HUES48 (cell line): ENCODE results near the gene NRP2.

Source experiments
- H3K27ac ChIP-seq: one replicate; pipeline ENCODE4 v1.7.0; 2013; ENCODE audit warnings: low read depth, low read length, inconsistent platforms
- H3K27me3 ChIP-seq: 2 replicates; pipeline ENCODE4 v1.6.1; 2013; ENCODE audit warnings: mild to moderate bottlenecking, low read length; ENCODE audit not compliant: control insufficient read depth, insufficient read depth
- H3K36me3 ChIP-seq: 2 replicates; pipeline ENCODE4 v1.6.1; 2013; ENCODE audit warnings: low read length; ENCODE audit not compliant: control insufficient read depth, insufficient read depth
- H3K4me1 ChIP-seq: 2 replicates; pipeline ENCODE4 v1.6.1; 2013; ENCODE audit warnings: mild to moderate bottlenecking, low read length; ENCODE audit not compliant: control insufficient read depth, insufficient read depth
- H3K4me3 ChIP-seq: 2 replicates; pipeline ENCODE4 v1.5.1; 2013; ENCODE audit warnings: mild to moderate bottlenecking, low read depth, low read length
- H3K9ac ChIP-seq: 2 replicates; pipeline ENCODE4 v1.6.1; 2013; ENCODE audit warnings: mild to moderate bottlenecking, low read depth, low read length, moderate library complexity
- H3K9me3 ChIP-seq: 2 replicates; pipeline ENCODE4 v1.6.1; 2013; ENCODE audit warnings: low read length; ENCODE audit not compliant: control insufficient read depth, insufficient read depth

NRP2 gene, protein sequence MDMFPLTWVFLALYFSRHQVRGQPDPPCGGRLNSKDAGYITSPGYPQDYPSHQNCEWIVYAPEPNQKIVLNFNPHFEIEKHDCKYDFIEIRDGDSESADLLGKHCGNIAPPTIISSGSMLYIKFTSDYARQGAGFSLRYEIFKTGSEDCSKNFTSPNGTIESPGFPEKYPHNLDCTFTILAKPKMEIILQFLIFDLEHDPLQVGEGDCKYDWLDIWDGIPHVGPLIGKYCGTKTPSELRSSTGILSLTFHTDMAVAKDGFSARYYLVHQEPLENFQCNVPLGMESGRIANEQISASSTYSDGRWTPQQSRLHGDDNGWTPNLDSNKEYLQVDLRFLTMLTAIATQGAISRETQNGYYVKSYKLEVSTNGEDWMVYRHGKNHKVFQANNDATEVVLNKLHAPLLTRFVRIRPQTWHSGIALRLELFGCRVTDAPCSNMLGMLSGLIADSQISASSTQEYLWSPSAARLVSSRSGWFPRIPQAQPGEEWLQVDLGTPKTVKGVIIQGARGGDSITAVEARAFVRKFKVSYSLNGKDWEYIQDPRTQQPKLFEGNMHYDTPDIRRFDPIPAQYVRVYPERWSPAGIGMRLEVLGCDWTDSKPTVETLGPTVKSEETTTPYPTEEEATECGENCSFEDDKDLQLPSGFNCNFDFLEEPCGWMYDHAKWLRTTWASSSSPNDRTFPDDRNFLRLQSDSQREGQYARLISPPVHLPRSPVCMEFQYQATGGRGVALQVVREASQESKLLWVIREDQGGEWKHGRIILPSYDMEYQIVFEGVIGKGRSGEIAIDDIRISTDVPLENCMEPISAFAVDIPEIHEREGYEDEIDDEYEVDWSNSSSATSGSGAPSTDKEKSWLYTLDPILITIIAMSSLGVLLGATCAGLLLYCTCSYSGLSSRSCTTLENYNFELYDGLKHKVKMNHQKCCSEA

DNA sequence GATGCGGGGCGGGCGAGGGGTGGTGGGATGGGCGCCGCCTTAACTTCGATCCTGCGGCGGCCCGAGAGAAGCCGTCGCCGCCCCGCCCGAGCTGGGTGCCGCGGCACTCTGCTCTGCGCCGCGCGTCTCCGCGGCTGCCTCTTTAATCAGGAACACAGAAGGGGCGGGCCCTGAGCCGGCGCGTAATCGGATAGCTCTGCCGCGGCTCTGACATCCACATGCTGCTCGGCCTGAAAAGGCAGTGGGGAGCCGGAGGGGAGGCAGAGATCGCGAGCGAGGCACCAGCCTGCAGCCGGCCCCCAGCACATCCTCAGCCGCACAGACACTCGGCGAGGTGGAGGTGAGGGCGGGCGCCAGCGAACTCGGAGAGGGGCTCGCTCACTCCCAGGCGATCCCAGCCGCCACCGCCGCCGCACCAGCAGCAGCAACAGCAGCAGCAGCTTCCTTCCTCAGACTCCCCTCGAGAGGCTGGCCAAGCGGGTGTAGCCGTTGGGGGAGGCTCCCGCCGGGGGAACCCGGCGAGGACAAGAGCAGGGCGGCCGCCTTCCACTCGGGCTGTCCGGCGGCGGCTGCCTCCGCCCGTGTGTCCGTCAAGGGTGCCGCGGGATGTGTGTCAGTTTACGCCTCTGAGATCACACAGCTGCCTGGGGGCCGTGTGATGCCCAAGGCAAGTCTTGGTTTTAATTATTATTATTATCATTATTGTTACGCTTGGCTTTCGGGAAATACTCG is at the start of gene NRP2:
Gene NRP2, plus strand, starts transcription at position 263 of the 732 bp plus-strand sequence. CDS start 790 bp downstream, outside the sequence.
- H3K9me3 ChIP-seq: no peaks in the 10 kb centered on the region
- H3K27me3 ChIP-seq: peaks cover 62% of the 10 kb centered on the region

DNA sequence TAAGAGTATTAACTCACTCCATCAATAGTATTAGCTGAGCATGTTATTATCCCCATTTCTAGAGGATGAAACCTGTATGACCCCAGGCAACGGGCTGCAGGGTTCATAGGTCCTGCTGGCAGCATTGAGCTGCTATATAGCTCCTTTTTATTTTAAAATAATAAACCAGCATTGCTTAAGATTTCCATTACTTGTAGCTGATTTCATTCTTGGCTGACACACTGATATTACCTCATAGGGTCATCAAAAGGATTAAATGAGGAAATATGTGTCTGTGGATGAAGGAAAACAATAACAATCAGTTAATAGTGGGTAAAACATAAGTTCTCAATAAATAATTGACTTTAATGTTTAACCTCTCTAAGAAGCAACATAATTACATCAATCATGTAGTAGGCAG is 48.3 kb upstream of the NRP2 start:
- Histone ChIP-seq H3K4me3 (no peak overlapping the region), H3K9ac (no peak overlapping the region), H3K27ac (no peak overlapping the region), H3K4me1 (peaks cover 17% of the 10 kb centered on the region; the same call in 1 of the 2 replicates), H3K9me3 (no peaks in the 10 kb centered on the region), H3K36me3 (no peaks in the 10 kb centered on the region), H3K27me3 (no peaks in the 10 kb centered on the region)

More for the DNA sequence above, at the start of gene NRP2:
- peaks cover 50% of the 10 kb centered on the region for H3K4me1 ChIP-seq
- H3K4me3 ChIP-seq: peak within 1 kb of the TSS; percentile 70
- H3K36me3 ChIP-seq: no peaks in the 10 kb centered on the region
- H3K27ac ChIP-seq: peak within 1 kb of the TSS; percentile 72
- H3K9ac ChIP-seq: peak within 1 kb of the TSS; percentile 66; the same call in 1 of the 2 replicates

DNA sequence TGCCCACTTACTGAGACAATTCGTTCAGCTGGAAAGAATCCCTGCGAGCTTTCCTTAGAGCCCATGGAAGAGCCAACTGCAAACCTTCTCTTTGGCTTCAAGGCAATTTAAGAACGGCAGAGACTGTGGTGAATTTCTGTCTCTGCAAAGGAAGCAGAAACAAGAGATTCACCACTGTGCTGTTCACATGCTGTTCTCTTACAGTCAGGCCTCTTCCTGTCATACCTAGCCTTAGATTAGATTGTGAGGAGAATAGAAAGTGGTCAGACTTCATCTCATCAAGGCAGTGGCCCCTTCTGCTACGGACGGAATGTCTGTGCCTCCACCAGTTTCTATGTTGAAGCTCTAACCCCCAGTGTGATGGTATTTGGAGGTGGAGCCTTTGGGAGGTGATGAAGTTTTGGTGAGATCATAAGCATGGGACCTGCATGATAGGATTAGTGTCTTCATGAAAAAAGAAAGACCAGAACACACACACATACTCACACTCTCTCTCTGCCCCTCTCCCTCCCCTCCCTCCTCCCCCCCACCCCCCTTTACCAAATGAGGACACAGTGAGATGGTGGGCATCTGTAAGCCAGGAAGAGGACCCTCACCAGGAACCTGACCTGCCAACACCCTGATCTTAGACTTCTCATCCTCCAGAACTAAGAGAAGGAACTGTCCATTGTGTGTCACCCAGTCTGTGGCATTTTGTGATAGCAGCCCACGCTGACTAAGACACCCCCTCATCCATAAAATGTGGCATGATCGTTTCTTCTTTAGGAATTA is 45.6 kb upstream of the NRP2 start:
- Histone ChIP-seq H3K27ac (no peak overlapping the region), H3K4me3 (no peak overlapping the region), H3K9ac (no peak overlapping the region), H3K4me1 (peaks cover 13% of the 10 kb centered on the region), H3K9me3 (no peaks in the 10 kb centered on the region), H3K36me3 (no peaks in the 10 kb centered on the region), H3K27me3 (no peaks in the 10 kb centered on the region)

DNA sequence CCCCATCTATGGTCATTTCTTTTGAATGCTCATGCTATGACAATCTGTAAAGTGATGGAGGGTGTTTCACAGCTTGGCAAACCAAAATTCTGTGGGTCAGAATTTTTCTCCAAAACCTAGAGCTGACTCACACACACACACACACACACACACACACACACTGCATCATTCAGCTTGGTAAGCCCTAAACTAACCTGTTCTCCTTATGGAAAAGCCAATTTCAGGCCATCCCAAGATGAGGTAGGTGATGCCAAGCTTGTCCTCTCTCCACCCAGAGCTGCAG is 45.0 kb upstream of the NRP2 start:
- peaks cover 13% of the 10 kb centered on the region for H3K4me1 ChIP-seq
- no peaks in the 10 kb centered on the region for H3K27me3 ChIP-seq
- H3K4me3 ChIP-seq: no peak overlapping the region
- H3K27ac ChIP-seq: no peak overlapping the region
- no peaks in the 10 kb centered on the region for H3K36me3 ChIP-seq
- H3K9ac ChIP-seq: no peak overlapping the region
- no peaks in the 10 kb centered on the region for H3K9me3 ChIP-seq

DNA sequence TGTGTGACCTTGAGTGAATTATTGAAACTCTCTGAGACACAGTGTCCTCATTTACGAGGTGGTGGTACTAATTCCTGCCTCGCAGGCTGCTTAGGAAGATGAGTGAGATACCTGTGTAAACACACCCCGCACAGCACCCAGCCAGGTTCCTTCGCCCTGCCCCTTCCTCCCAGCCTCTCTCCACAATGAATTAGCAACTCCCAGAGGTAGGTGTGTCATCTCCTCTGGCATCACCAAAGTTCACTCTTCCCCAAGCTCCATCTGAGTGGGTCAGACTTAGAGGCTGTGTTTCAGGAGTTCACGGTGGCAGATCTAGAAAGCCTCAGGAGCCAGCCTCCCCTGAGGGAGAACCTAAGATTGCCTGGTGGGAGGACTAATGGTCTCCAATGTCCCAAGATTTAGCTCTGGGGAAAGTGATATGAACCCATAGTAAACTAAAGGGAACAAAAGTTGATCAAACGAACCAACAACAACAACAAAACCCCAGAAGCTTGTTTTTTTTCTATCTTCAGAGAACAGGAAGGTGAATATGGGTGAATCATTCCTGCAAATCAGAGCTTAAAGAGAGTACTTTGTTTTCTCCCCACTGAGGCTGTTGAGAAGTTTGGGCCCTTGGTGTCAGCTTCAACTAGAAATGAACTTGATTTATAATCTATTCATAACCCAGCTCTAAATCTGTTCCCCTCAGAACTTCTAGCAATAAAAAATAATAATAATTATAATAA is 44.4 kb upstream of the NRP2 start:
- no peaks in the 10 kb centered on the region for H3K36me3 ChIP-seq
- H3K4me3 ChIP-seq: no peak overlapping the region
- H3K27ac ChIP-seq: no peak overlapping the region
- H3K4me1 ChIP-seq: peaks cover 13% of the 10 kb centered on the region
- no peaks in the 10 kb centered on the region for H3K9me3 ChIP-seq
- H3K9ac ChIP-seq: no peak overlapping the region
- no peaks in the 10 kb centered on the region for H3K27me3 ChIP-seq

DNA sequence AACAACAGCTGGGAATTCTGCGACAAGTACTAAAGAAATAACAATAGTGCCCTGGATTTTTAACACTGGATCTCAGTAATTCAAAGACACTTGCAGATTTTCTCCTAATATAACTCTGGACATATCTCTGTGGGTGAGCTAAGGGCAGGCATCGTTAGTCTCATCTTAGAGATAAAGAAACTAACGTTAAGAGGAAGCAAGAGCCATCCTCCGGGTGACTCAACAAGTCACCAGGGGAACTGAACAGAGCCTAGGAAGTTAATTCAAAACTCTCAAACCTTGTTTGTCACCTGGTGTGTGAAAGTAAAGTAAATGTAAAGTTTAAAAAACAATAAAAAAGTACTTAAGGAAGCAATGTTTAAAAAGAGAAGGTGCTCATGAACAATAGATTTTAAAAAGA is 41.6 kb upstream of the NRP2 start:
- no peaks in the 10 kb centered on the region for H3K36me3 ChIP-seq
- no peaks in the 10 kb centered on the region for H3K9me3 ChIP-seq
- no peak overlapping the region for H3K9ac ChIP-seq
- H3K27me3 ChIP-seq: no peaks in the 10 kb centered on the region
- H3K4me3 ChIP-seq: no peak overlapping the region
- peaks cover 13% of the 10 kb centered on the region for H3K4me1 ChIP-seq
- no peak overlapping the region for H3K27ac ChIP-seq

DNA sequence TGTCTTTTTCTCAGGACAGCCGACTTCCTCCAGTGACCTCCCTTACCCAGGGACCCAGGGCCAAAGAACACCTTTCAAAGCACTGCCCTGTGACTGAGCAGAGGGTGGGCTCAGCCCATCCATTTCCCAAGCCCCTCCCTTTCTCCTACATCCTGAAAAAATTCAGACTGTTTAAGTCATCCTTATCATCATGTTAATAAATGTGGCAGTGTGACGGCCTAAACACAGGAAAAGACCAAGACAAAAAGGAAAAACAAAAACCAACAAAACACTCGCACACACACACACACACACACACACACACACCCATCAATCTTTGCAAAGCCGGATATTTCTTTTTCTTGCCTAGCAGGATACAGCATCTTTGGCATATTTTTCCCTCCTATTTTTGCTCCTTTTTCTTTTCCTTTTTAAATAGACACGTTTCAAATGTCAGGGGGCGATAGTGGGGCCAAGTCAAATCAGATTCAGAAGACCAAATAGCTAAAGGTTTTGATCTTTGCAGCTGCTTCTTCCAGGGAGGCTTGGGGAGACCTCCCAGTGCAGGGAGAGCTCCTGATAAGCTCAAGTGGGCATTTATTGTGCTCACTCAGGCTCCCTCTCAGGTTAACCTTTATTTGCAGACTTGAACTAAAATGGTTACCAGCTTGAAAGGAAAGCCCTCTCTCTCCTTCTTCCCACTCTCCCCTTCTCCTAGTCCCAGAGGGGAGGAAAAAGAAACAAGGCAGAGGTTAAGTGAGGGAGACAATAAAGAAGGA is 39.5 kb upstream of the NRP2 start:
- H3K9me3 ChIP-seq: no peaks in the 10 kb centered on the region
- no peaks in the 10 kb centered on the region for H3K36me3 ChIP-seq
- H3K9ac ChIP-seq: no peak overlapping the region
- peaks cover 23% of the 10 kb centered on the region for H3K4me1 ChIP-seq
- H3K4me3 ChIP-seq: no peak overlapping the region
- H3K27me3 ChIP-seq: no peaks in the 10 kb centered on the region
- no peak overlapping the region for H3K27ac ChIP-seq

DNA sequence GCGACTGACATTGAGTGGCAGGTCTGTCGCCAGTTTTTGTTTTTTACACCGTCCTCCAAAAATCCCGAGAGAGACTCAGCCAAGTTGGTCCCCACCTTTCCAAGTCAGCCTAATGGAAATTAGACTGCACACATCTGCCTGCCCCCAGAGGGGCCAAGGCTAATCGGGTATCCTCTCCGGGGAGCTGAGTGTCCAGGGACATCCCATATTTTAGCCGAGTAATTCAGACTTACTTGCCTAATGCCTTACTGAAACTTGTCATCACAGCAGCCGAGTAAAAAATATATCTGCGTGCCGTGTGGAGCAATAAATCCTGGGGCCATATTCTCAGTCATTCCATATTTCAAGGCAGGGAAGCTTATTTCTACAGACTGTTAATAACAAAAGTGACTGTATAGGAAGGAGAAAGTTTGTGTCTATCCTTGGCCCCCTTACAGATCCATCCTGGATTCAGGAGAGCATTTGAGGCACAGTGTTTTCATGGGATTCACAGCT is 38.9 kb upstream of the NRP2 start:
- Histone ChIP-seq H3K36me3 (no peaks in the 10 kb centered on the region), H3K9ac (no peak overlapping the region), H3K4me3 (no peak overlapping the region), H3K27ac (no peak overlapping the region), H3K9me3 (no peaks in the 10 kb centered on the region), H3K27me3 (no peaks in the 10 kb centered on the region), H3K4me1 (peaks cover 23% of the 10 kb centered on the region)

DNA sequence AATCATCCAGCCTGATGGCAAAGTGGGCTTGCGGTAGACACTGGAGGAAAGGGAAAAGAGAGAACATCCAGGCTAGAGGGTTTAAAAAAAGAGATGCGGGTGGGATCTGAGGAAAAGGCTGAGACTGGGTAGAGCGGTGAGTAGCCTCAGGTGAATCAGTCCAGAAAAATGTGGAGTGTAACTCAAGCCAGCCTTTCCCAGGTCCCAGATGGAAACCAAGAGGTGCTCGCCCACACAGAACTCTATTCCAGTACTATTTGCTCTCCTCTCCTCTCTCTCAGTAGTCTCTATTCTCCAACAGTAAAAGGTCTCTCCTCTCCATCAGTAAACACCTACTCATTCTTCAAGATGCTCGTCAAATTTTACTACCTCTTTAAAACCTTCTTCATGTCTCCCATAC is 38.3 kb upstream of the NRP2 start:
- H3K4me3 ChIP-seq: no peak overlapping the region
- no peak overlapping the region for H3K9ac ChIP-seq
- H3K4me1 ChIP-seq: peaks cover 23% of the 10 kb centered on the region
- no peaks in the 10 kb centered on the region for H3K27me3 ChIP-seq
- no peak overlapping the region for H3K27ac ChIP-seq
- no peaks in the 10 kb centered on the region for H3K9me3 ChIP-seq
- H3K36me3 ChIP-seq: no peaks in the 10 kb centered on the region
